K562 (cell line): ENCODE measurements around the gene TBC1D3B. TPM values are rescaled to one million over a fixed set of nuclear protein-coding genes. Genes with fewer than 3 reads are reported as not detected.

Experiments
- ATAC-seq: fragments of 200-7000 bp; cut with Tn5 transposase; 3 replicates; pipeline ENCODE4 v1.9.1; 2020; ENCODE audit warnings: moderate library complexity
- BruUV-seq: library from RNA; stranded (reverse); fragments of 400-500 nt; replicated peaks from 2 replicates; lab custom pipeline; 2021; lab: Mats Ljungman, UMichigan
- CTCF ChIA-PET: fragments of 300-600 bp; formaldehyde crosslinking; extraction: SDS; loops from one replicate; lab custom pipeline; 2021; ENCODE audit warnings: low intra/inter-chr PET ratio; lab: Yijun Ruan, JAX
- POLR2A ChIA-PET: fragments of 300-600, 350-650 bp; sonication (Branson Sonifier 250); formaldehyde crosslinking; extraction: SDS; loops from one replicate; lab custom pipeline; 2021; ENCODE audit warnings: antibody characterized with exemption, inconsistent platforms; lab: Yijun Ruan, JAX
- DNase-seq, 4 experiments: peaks; one replicate each; pipeline versions ENCODE4 v3.0.0 to v3.0.0-alpha.2; 2011 to 2018; ENCODE audit warnings: low spot score in 3 of 4, mixed read lengths in 3 of 4; ENCODE audit errors: extremely low read depth in 1 of 4
- FAIRE-seq: peaks from 2 replicates; lab custom pipeline; 2011; peaks lifted over from hg19 to GRCh38; lab: Jason Lieb, UNC
- H2AFZ ChIP-seq: 2 replicates; pipeline ENCODE4 v1.6.0; 2011; ENCODE audit warnings: low read depth, low read length, control low read depth, inconsistent platforms
- H3K27ac ChIP-seq: fragments of 200-600 bp; 3 replicates; pipeline ENCODE4 v1.8.0; 2011; ENCODE audit warnings: low read depth, mild to moderate bottlenecking, control low read depth, inconsistent platforms, low read length, moderate library complexity, mixed read lengths; ENCODE audit errors: extremely low read depth
- H3K27me3 ChIP-seq, 2 experiments: fragments of 300-600 bp in 1 of 2; 2 replicates in 1 of 2; 3 replicates in 1 of 2; pipeline versions ENCODE4 v1.6.0 to v1.8.0; 2011; ENCODE audit warnings: inconsistent platforms in 2 of 2, low read length in 2 of 2, mild to moderate bottlenecking in 1 of 2, mixed read lengths in 1 of 2, moderate library complexity in 1 of 2; ENCODE audit not compliant: control insufficient read depth in 2 of 2, insufficient read depth in 2 of 2
- H3K36me3 ChIP-seq: fragments of 300-600 bp; 3 replicates; pipeline ENCODE4 v1.8.0; 2011; ENCODE audit warnings: mild to moderate bottlenecking, low read length, inconsistent platforms; ENCODE audit not compliant: control insufficient read depth, insufficient read depth
- H3K4me1 ChIP-seq, 2 experiments: fragments of 200-600 bp in 1 of 2; replicated peaks in 1 of 2; 2 replicates in 1 of 2; 3 replicates in 1 of 2; pipeline versions ENCODE4 v1.5.1 to v1.8.0; 2011; ENCODE audit warnings: inconsistent platforms in 2 of 2, low read length in 2 of 2, mild to moderate bottlenecking in 1 of 2, mixed read lengths in 1 of 2, moderate library complexity in 1 of 2; ENCODE audit not compliant: control insufficient read depth in 2 of 2, insufficient read depth in 2 of 2
- H3K4me2 ChIP-seq: 2 replicates; pipeline ENCODE4 v1.6.1; 2011; ENCODE audit warnings: low read length, control low read depth, inconsistent platforms, mixed read lengths; ENCODE audit not compliant: insufficient read depth
- H3K4me3 ChIP-seq: fragments of 200-600 bp; sonication (generic), shearing (Covaris generic); 2 replicates; pipeline ENCODE4 v1.5.1; 2016; ENCODE audit warnings: control low read depth, inconsistent platforms
- H3K79me2 ChIP-seq: fragments of 200-600 bp; 3 replicates; pipeline ENCODE4 v1.8.0; 2011; ENCODE audit warnings: low read length, inconsistent platforms; ENCODE audit not compliant: control insufficient read depth, insufficient read depth
- H3K9ac ChIP-seq, 2 experiments: 2 replicates each; pipeline versions ENCODE4 v1.6.0 to v1.6.1; 2011; ENCODE audit warnings: low read depth in 2 of 2, low read length in 2 of 2, control low read depth in 1 of 2, inconsistent platforms in 1 of 2, mild to moderate bottlenecking in 1 of 2, mixed read lengths in 1 of 2; ENCODE audit not compliant: insufficient read depth in 1 of 2
- H3K9me1 ChIP-seq: one replicate; pipeline ENCODE4 v1.6.0; 2011; ENCODE audit warnings: inconsistent platforms, mild to moderate bottlenecking, low read length, moderate library complexity; ENCODE audit not compliant: control insufficient read depth, insufficient read depth
- H3K9me3 ChIP-seq: replicated peaks from 2 replicates; pipeline ENCODE4 v1.5.1; 2011; ENCODE audit warnings: low read depth, low read length, inconsistent platforms; ENCODE audit not compliant: control insufficient read depth, insufficient read depth
- H4K20me1 ChIP-seq: replicated peaks from 2 replicates; pipeline ENCODE4 v1.6.1; 2011; ENCODE audit warnings: low read length, inconsistent platforms, mixed read lengths; ENCODE audit not compliant: control insufficient read depth, insufficient read depth
- ARID1B ChIP-seq: fragments of 450-650 bp; IDR thresholded peaks from 2 replicates; pipeline ENCODE4 v1.6.1; 2016; ENCODE audit warnings: antibody characterized with exemption, mild to moderate bottlenecking, inconsistent platforms
- CBX5 ChIP-seq: IDR thresholded peaks from 2 replicates; pipeline ENCODE4 v1.6.1; 2014; ENCODE audit warnings: low read depth, borderline replicate concordance
- E2F8 ChIP-seq: fragments of 450-650 bp; IDR thresholded peaks from 2 replicates; pipeline ENCODE4 v1.7.1; 2018; ENCODE audit warnings: mild to moderate bottlenecking, low read depth; ENCODE audit not compliant: partially characterized antibody
- NFIC ChIP-seq: fragments of 450-650 bp; IDR thresholded peaks from 2 replicates; pipeline ENCODE4 v1.6.1; 2017; ENCODE audit warnings: mild to moderate bottlenecking, inconsistent platforms
- PURB ChIP-seq: sonication (generic); formaldehyde crosslinking; IDR thresholded peaks from 2 replicates; pipeline ENCODE4 v1.9.0; 2021; ENCODE audit warnings: low read depth, mild to moderate bottlenecking, missing genetic modification reagents
- RAD21 ChIP-seq, 2 experiments: fragments of 250-450 bp in 1 of 2; fragments of 450-650 bp in 1 of 2; sonication (Bioruptor Pico) in 1 of 2; formaldehyde crosslinking in 1 of 2; IDR thresholded peaks in 1 of 2; conservative IDR thresholded peaks in 1 of 2; 2 replicates each; pipeline versions ENCODE4 v1.4.0 to v1.8.0; 2020 to 2022; ENCODE audit warnings: mild to moderate bottlenecking in 2 of 2, moderate library complexity in 1 of 2
- RBM34 ChIP-seq: fragments of 200-400 bp; formaldehyde crosslinking; IDR thresholded peaks from 2 replicates; pipeline ENCODE4 v1.6.1; 2018; ENCODE audit warnings: low read length, borderline replicate concordance; ENCODE audit not compliant: insufficient read depth
- USF2 ChIP-seq: sonication (generic); formaldehyde crosslinking; IDR thresholded peaks from 2 replicates; pipeline ENCODE4 v1.5.0; 2020; ENCODE audit warnings: missing genetic modification reagents
- ZFP36 ChIP-seq: fragments of 150-350 bp; IDR thresholded peaks from 2 replicates; pipeline ENCODE4 v1.6.1; 2018; ENCODE audit warnings: low read length, low read depth; ENCODE audit not compliant: partially characterized antibody
- WGBS: fragments of 100-300 bp; shearing (Covaris generic); methylation state at CpG from one replicate; pipeline ENCODE4 v1.1.6; 2016; ENCODE audit warnings: low coverage, mixed read lengths; ENCODE audit not compliant: insufficient coverage; ENCODE audit errors: missing lambda C conversion rate; 5-methylcytosine and 5-hydroxymethylcytosine counted together
- in situ Hi-C: fragments of 300-500 bp; cut with MboI; formaldehyde crosslinking; loops from 4 replicates; pipeline ENCODE4 v1.15.0; 2018; ENCODE audit warnings: inconsistent platforms, mixed read lengths
- intact Hi-C: fragments of 100-400 bp; cut with micrococcal nuclease; formaldehyde crosslinking; loops from 2 replicates; pipeline ENCODE4 v1.14.2; 2022
- polyA plus RNA-seq, 8 experiments: library from polyadenylated mRNA; depleted of rRNA in 4 of 8; stranded (reverse) in 5 of 8; unstranded in 3 of 8; fragments of >200 nt; fragmentation: Nextera tagmentation in 2 of 8; fragmentation: Illumina TruSeq in 1 of 8; extraction: Ambion mirVana in 2 of 8; extraction: Trizol in 1 of 8; gene quantifications; 2 replicates each; pipeline versions ENCODE4 v1.2.1 to v1.2.3, GENCODE V29; 2011 to 2014; ENCODE audit warnings: inconsistent platforms in 1 of 8, missing spikeins in 1 of 8
- total RNA-seq, 7 experiments: library from RNA; depleted of rRNA in 6 of 7; stranded (reverse); fragments of >200 nt in 6 of 7; fragmentation: Illumina TruSeq in 2 of 7; extraction: Trizol in 2 of 7; gene quantifications; 2 replicates each; pipeline versions ENCODE4 v1.2.1 to v1.2.3, GENCODE V29; 2011 to 2021; ENCODE audit warnings: low replicate concordance in 1 of 7
- TF ChIP-seq, protein P1 (sequence below): fragments of 450-650 bp; IDR thresholded peaks from 2 replicates; pipeline ENCODE4 v1.6.1; 2016
- TF ChIP-seq, protein P2 (sequence below), 3 experiments: IDR thresholded peaks in 2 of 3; conservative IDR thresholded peaks in 1 of 3; 2 replicates each; pipeline ENCODE4 v1.5.1; 2011 to 2012; ENCODE audit warnings: low read length in 3 of 3, mild to moderate bottlenecking in 3 of 3, control low read depth in 2 of 3, improper control_type of control experiment in 1 of 3, inconsistent platforms in 1 of 3, low read depth in 1 of 3, mixed read lengths in 1 of 3, moderate library complexity in 1 of 3; ENCODE audit not compliant: insufficient read depth in 2 of 3

TBC1D3B gene
- total and polyA plus RNA-seq, 9 of the 15 experiments (the other 6 are each of a cell fraction or from before 2014, with no cell fraction given): 0.29 to 0.60 TPM; not detected in 7

- Histone ChIP-seq H4K20me1 (no peaks in the 10 kb centered on the region), H3K9me1 (peaks cover 3% of the 10 kb centered on the region), H3K4me1 (no peaks in the 10 kb centered on the region), H3K27ac (no peak overlapping the region), H2AFZ (no peak overlapping the region), H3K4me3 (no peak overlapping the region), H3K4me2 (no peak overlapping the region), H3K9me3 (no peaks in the 10 kb centered on the region), H3K79me2 (no peaks in the 10 kb centered on the region), H3K36me3 (no peaks in the 10 kb centered on the region), H3K27me3 (no peaks in the 10 kb centered on the region; a peak in 1 of 5 replicates), H3K9ac (no peak overlapping the region)
- CTCF ChIA-PET: no interaction called here
- FAIRE-seq: no peak
- peak in 2 of 4 experiments; percentile 15 to 16 for DNase-seq
- POLR2A ChIA-PET: no interaction called here
- in situ Hi-C loops: no loop called here
- intact Hi-C loops: no loop called here
- BruUV-seq: no TSS peak
- no peak for ATAC-seq
- WGBS: 2% methylated on average over 9 of the region's 9 CpGs
- TF ChIP-seq PURB (CRISPR knock-in tag) (no peak), RBM34 (no peak), ZFP36 (peak; percentile 64), ARID1B (no peak), USF2 (CRISPR knock-in tag) (peak; percentile 24; the same call in 1 of the 2 replicates), RAD21 (CRISPR knock-in tag; conservative IDR thresholded peaks at IDR 0.05 in 1 of 2, IDR thresholded peaks at IDR 0.05 in 1 of 2) (peak in 1 of 2 experiments; percentile 28; a peak in 1 of 4 replicates), E2F8 (no peak), CBX5 (0 out of 2 replicates have a peak, but pooled peaks have one; percentile 30), NFIC (peak; percentile 40)
- TF ChIP-seq, protein P1, sequence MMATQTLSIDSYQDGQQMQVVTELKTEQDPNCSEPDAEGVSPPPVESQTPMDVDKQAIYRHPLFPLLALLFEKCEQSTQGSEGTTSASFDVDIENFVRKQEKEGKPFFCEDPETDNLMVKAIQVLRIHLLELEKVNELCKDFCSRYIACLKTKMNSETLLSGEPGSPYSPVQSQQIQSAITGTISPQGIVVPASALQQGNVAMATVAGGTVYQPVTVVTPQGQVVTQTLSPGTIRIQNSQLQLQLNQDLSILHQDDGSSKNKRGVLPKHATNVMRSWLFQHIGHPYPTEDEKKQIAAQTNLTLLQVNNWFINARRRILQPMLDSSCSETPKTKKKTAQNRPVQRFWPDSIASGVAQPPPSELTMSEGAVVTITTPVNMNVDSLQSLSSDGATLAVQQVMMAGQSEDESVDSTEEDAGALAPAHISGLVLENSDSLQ: peak; percentile 23; the same call in 1 of the 2 replicates
- TF ChIP-seq, protein P2, sequence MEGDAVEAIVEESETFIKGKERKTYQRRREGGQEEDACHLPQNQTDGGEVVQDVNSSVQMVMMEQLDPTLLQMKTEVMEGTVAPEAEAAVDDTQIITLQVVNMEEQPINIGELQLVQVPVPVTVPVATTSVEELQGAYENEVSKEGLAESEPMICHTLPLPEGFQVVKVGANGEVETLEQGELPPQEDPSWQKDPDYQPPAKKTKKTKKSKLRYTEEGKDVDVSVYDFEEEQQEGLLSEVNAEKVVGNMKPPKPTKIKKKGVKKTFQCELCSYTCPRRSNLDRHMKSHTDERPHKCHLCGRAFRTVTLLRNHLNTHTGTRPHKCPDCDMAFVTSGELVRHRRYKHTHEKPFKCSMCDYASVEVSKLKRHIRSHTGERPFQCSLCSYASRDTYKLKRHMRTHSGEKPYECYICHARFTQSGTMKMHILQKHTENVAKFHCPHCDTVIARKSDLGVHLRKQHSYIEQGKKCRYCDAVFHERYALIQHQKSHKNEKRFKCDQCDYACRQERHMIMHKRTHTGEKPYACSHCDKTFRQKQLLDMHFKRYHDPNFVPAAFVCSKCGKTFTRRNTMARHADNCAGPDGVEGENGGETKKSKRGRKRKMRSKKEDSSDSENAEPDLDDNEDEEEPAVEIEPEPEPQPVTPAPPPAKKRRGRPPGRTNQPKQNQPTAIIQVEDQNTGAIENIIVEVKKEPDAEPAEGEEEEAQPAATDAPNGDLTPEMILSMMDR (IDR thresholded peaks at IDR 0.05 in 2 of 3, conservative IDR thresholded peaks at IDR 0.05 in 1 of 3; ENCODE audit: insufficient read depth in 2 of 3, low read depth in 1 of 3, low read length in 3 of 3): peak; percentile 29 to 30 (median 29); a peak in 3 of 6 replicates
- TF ChIP-seq, all 486 proteins: peak for 7
These were observed 51.3 kb downstream of the TBC1D3B start for GRCh38 chr17:36124879-36125824.
